HCT116 (cell line): Measurements from ENCODE around the gene MIER2. TPM values are rescaled to one million over a fixed set of nuclear protein-coding genes. Genes with fewer than 3 reads are reported as not detected.

Experiments
- ATAC-seq: fragments of 200-7000 bp; cut with Tn5 transposase; 2 replicates; pipeline ENCODE4 v1.9.1; 2020; ENCODE audit warnings: mild to moderate bottlenecking, moderate library complexity
- BruUV-seq: library from RNA; stranded (reverse); fragments of 400-500 nt; replicated peaks from 2 replicates; lab custom pipeline; 2021; lab: Mats Ljungman, UMichigan
- CTCF ChIA-PET: fragments of 300-600 bp; sonication (Branson Sonifier 250); formaldehyde crosslinking; loops from one replicate; lab custom pipeline; 2021; ENCODE audit warnings: antibody characterized with exemption; lab: Charles Lee
- POLR2A ChIA-PET: fragments of 300-600, 350-600 bp; sonication (Branson Sonifier 250); formaldehyde crosslinking; loops from one replicate; lab custom pipeline; 2021; ENCODE audit warnings: antibody characterized with exemption; lab: Charles Lee
- RAD21 ChIA-PET, 2 experiments: fragments of 300-600 bp; sonication (Branson Sonifier 250); formaldehyde crosslinking; loops; one replicate each; lab custom pipeline; 2023; ENCODE audit warnings: low total read pairs in 2 of 2; ENCODE audit not compliant: uncharacterized antibody in 2 of 2, unreplicated experiment in 2 of 2, low non-redundant PET in 1 of 2; lab: Charles Lee
- DNase-seq: peaks from one replicate; pipeline ENCODE4 v3.0.0-alpha.2; 2010; ENCODE audit warnings: low read depth, low spot score
- H2AFZ ChIP-seq: fragments of 200-600 bp; shearing (Covaris generic), sonication (generic); 2 replicates; pipeline ENCODE4 v1.6.1; 2017; ENCODE audit warnings: low read depth, mixed run types, mixed read lengths, antibody characterized with exemption, low read length; ENCODE audit not compliant: poor library complexity, severe bottlenecking
- H3K27ac ChIP-seq: 2 replicates; pipeline ENCODE4 v1.5.1; 2012; ENCODE audit warnings: low read depth, low read length
- H3K27me3 ChIP-seq: fragments of 200-600 bp; sonication (generic); 2 replicates; pipeline ENCODE4 v1.6.1; 2016; ENCODE audit warnings: mixed run types, low read length, mixed read lengths; ENCODE audit not compliant: insufficient read depth
- H3K36me3 ChIP-seq, 2 experiments: fragments of 200-500 bp in 1 of 2; fragments of 200-600 bp in 1 of 2; sonication (Bioruptor generic) in 1 of 2; sonication (generic) in 1 of 2; 2 replicates each; pipeline versions ENCODE4 v1.5.1 to v1.6.1; 2014 to 2016; ENCODE audit warnings: low read length in 2 of 2, inconsistent platforms in 1 of 2, mixed read lengths in 1 of 2, mixed run types in 1 of 2; ENCODE audit not compliant: insufficient read depth in 2 of 2, control insufficient read depth in 1 of 2
- H3K4me1 ChIP-seq, 2 experiments: fragments of 200-600 bp in 1 of 2; sonication (generic) in 1 of 2; 2 replicates each; pipeline versions ENCODE4 v1.5.1 to v1.6.1; 2012 to 2017; ENCODE audit warnings: low read length in 2 of 2, inconsistent platforms in 1 of 2, mild to moderate bottlenecking in 1 of 2, mixed read lengths in 1 of 2, mixed run types in 1 of 2, moderate library complexity in 1 of 2; ENCODE audit not compliant: insufficient read depth in 2 of 2, control insufficient read depth in 1 of 2
- H3K4me2 ChIP-seq: fragments of 200-600 bp; sonication (generic); 2 replicates; pipeline ENCODE4 v1.6.1; 2017; ENCODE audit warnings: mixed run types, low read length, mixed read lengths
- H3K4me3 ChIP-seq, 2 experiments: fragments of 200-600 bp in 1 of 2; sonication (generic) in 1 of 2; replicated peaks in 1 of 2; 2 replicates each; pipeline ENCODE4 v1.5.1; 2011 to 2016; ENCODE audit warnings: low read length in 2 of 2, control low read depth in 1 of 2, low read depth in 1 of 2, mild to moderate bottlenecking in 1 of 2, mixed read lengths in 1 of 2, mixed run types in 1 of 2
- H3K79me2 ChIP-seq: fragments of 200-600 bp; sonication (generic); 2 replicates; pipeline ENCODE4 v1.6.1; 2017; ENCODE audit warnings: mild to moderate bottlenecking, mixed run types, low read length, moderate library complexity, mixed read lengths; ENCODE audit not compliant: insufficient read depth
- H3K9ac ChIP-seq: fragments of 200-600 bp; sonication (generic); 2 replicates; pipeline ENCODE4 v1.6.1; 2016; ENCODE audit warnings: low read length, mixed read lengths
- H3K9me2 ChIP-seq: fragments of 200-600 bp; sonication (generic), shearing (Covaris generic); 2 replicates; pipeline ENCODE4 v1.6.1; 2017; ENCODE audit warnings: mixed run types, mild to moderate bottlenecking, moderate library complexity; ENCODE audit not compliant: insufficient read depth
- H3K9me3 ChIP-seq, 2 experiments: fragments of 200-500 bp in 1 of 2; fragments of 200-600 bp in 1 of 2; sonication (Bioruptor generic) in 1 of 2; sonication (generic) in 1 of 2; 2 replicates each; pipeline ENCODE4 v1.6.1; 2014 to 2017; ENCODE audit warnings: low read length in 2 of 2, mixed read lengths in 2 of 2, inconsistent platforms in 1 of 2, low read depth in 1 of 2, mild to moderate bottlenecking in 1 of 2, mixed run types in 1 of 2, moderate library complexity in 1 of 2; ENCODE audit not compliant: control insufficient read depth in 1 of 2, insufficient read depth in 1 of 2
- H4K20me1 ChIP-seq: fragments of 200-600 bp; sonication (generic), shearing (Covaris generic); 2 replicates; pipeline ENCODE4 v1.6.1; 2017; ENCODE audit warnings: mixed run types, mild to moderate bottlenecking, moderate library complexity; ENCODE audit not compliant: insufficient read depth
- FOSL1 ChIP-seq: IDR thresholded peaks from 2 replicates; pipeline ENCODE4 v1.6.1; 2012; ENCODE audit warnings: low read depth
- POLR2A ChIP-seq: IDR thresholded peaks from 2 replicates; pipeline ENCODE4 v1.7.0; 2011; ENCODE audit warnings: borderline replicate concordance; ENCODE audit not compliant: insufficient read depth, insufficient read length; ENCODE audit errors: extremely low read depth
- POLR2AphosphoS5 ChIP-seq: IDR thresholded peaks from 2 replicates; pipeline ENCODE4 v1.6.1; 2011; ENCODE audit warnings: mild to moderate bottlenecking, low read depth, low read length, moderate library complexity
- SIN3A ChIP-seq: IDR thresholded peaks from 2 replicates; pipeline ENCODE4 v1.6.1; 2012; ENCODE audit warnings: low read depth
- SP1 ChIP-seq: IDR thresholded peaks from 2 replicates; pipeline ENCODE4 v1.6.1; 2012; ENCODE audit warnings: low read depth
- SRF ChIP-seq: IDR thresholded peaks from 2 replicates; pipeline ENCODE4 v1.6.1; 2012; ENCODE audit warnings: low read depth
- TCF7L2 ChIP-seq: IDR thresholded peaks from 2 replicates; pipeline ENCODE4 v1.7.0; 2011; ENCODE audit warnings: borderline replicate concordance, inconsistent platforms; ENCODE audit not compliant: insufficient read depth, insufficient read length; ENCODE audit errors: extremely low read depth
- YY1 ChIP-seq: IDR thresholded peaks from 2 replicates; pipeline ENCODE4 v1.6.1; 2011; ENCODE audit warnings: low read length, low read depth, moderate library complexity, mild to moderate bottlenecking; ENCODE audit not compliant: insufficient replicate concordance; ENCODE audit errors: extremely low read depth
- ZNF274 ChIP-seq: fragments of 200-500 bp; sonication (Bioruptor generic); IDR thresholded peaks from 2 replicates; pipeline ENCODE4 v1.6.1; 2014; ENCODE audit warnings: mild to moderate bottlenecking, low read depth, low read length, inconsistent platforms
- intact Hi-C: fragments of 100-400 bp; cut with micrococcal nuclease; formaldehyde crosslinking; loops from 2 replicates; pipeline ENCODE4 v1.10.0; 2022
- total RNA-seq: library from RNA; stranded (reverse); gene quantifications from one replicate; pipeline ENCODE4 v1.2.1, GENCODE V29; 2021; ENCODE audit not compliant: unreplicated experiment
- TF ChIP-seq, protein P1 (sequence below): IDR thresholded peaks from 2 replicates; pipeline ENCODE4 v1.6.1; 2011; ENCODE audit warnings: mild to moderate bottlenecking, low read length, moderate library complexity; ENCODE audit not compliant: insufficient replicate concordance; ENCODE audit errors: extremely low read depth
- TF ChIP-seq, protein P2 (sequence below): IDR thresholded peaks from 2 replicates; pipeline ENCODE4 v1.6.1; 2012
- TF ChIP-seq, protein P3 (sequence below): IDR thresholded peaks from 2 replicates; pipeline ENCODE4 v1.6.1; 2012
- TF ChIP-seq, protein P4 (sequence below), 3 experiments: fragments of 200-600 bp in 1 of 3; sonication (generic) in 1 of 3; IDR thresholded peaks in 2 of 3; conservative IDR thresholded peaks in 1 of 3; 2 replicates each; pipeline ENCODE4 v1.5.1; 2012 to 2017; ENCODE audit warnings: low read depth in 2 of 3, low read length in 2 of 3, antibody characterized with exemption in 1 of 3, borderline replicate concordance in 1 of 3, control low read depth in 1 of 3, mild to moderate bottlenecking in 1 of 3, mixed read lengths in 1 of 3, mixed run types in 1 of 3, moderate library complexity in 1 of 3; ENCODE audit not compliant: insufficient read depth in 1 of 3

MIER2 gene
- total RNA-seq, 1 experiment from 2014 or later = 41.5 TPM

DNA sequence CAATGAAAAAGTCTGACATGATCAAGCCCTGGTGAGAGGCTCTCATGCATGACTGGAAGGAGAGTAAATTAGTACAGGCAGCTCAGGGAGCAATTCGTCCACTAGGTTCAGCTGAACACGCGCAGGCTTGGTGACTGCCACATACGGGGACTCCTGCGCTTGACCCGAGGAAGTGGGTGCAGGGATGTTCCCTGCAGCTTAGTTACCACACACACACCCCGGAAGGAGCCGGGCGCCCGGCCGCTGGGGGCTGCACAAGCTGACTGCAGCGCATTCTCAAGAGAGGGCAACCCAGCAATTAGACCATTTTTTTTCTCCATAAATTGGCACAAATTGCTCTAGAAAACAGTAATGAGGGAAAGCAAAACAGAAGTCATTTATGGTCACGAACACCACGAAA, 23.0 kb upstream of the MIER2 start:
- Histone ChIP-seq H3K27me3 (no peaks in the 10 kb centered on the region), H3K79me2 (no peaks in the 10 kb centered on the region), H3K9me3 (no peaks in the 10 kb centered on the region), H3K4me3 (no peak overlapping the region), H3K4me2 (no peak overlapping the region), H3K27ac (no peak overlapping the region), H3K9ac (no peak overlapping the region), H2AFZ (no peak overlapping the region), H4K20me1 (no peaks in the 10 kb centered on the region), H3K36me3 (no peaks in the 10 kb centered on the region), H3K9me2 (no peaks in the 10 kb centered on the region), H3K4me1 (no peaks in the 10 kb centered on the region)
- CTCF ChIA-PET = no interaction called here
- intact Hi-C loops = no loop called here
- DNase-seq (no peak), ATAC-seq (no peak)
- RAD21 ChIA-PET = no interaction called here
- TF ChIP-seq TCF7L2 (no peak), SIN3A (no peak), SRF (no peak), POLR2AphosphoS5 (no peak)
- TF ChIP-seq, protein P1, sequence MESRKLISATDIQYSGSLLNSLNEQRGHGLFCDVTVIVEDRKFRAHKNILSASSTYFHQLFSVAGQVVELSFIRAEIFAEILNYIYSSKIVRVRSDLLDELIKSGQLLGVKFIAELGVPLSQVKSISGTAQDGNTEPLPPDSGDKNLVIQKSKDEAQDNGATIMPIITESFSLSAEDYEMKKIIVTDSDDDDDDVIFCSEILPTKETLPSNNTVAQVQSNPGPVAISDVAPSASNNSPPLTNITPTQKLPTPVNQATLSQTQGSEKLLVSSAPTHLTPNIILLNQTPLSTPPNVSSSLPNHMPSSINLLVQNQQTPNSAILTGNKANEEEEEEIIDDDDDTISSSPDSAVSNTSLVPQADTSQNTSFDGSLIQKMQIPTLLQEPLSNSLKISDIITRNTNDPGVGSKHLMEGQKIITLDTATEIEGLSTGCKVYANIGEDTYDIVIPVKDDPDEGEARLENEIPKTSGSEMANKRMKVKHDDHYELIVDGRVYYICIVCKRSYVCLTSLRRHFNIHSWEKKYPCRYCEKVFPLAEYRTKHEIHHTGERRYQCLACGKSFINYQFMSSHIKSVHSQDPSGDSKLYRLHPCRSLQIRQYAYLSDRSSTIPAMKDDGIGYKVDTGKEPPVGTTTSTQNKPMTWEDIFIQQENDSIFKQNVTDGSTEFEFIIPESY = no peak
- TF ChIP-seq, protein P2, sequence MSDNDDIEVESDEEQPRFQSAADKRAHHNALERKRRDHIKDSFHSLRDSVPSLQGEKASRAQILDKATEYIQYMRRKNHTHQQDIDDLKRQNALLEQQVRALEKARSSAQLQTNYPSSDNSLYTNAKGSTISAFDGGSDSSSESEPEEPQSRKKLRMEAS = no peak
- BruUV-seq = no TSS peak
- POLR2A ChIA-PET = no interaction called here

DNA sequence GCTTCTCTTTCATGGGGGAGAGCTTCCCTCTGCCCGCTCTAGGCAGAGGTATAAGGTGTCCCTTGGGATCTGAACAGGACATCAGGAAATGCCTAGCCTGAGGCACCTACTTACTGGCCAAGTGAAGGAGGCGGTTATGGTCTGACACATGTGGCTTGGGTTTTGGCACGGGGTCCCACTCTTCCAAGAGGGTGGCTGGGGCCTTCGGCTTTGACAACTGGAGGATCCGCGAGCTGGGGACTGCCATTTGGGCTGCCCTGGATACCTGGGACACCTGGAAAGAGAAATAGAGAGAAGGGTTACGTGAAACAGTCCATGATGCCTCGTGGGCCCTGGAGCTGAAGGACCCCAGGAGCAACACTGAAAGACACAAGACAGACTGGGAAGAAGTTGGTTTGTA, 22.4 kb upstream of the MIER2 start:
- Histone ChIP-seq H3K9me2 (no peaks in the 10 kb centered on the region), H2AFZ (no peak overlapping the region), H3K27me3 (no peaks in the 10 kb centered on the region), H3K4me1 (no peaks in the 10 kb centered on the region), H3K4me3 (no peak overlapping the region), H3K9me3 (no peaks in the 10 kb centered on the region), H3K36me3 (no peaks in the 10 kb centered on the region), H3K27ac (no peak overlapping the region), H4K20me1 (no peaks in the 10 kb centered on the region), H3K4me2 (no peak overlapping the region), H3K9ac (no peak overlapping the region), H3K79me2 (no peaks in the 10 kb centered on the region)
- ChIA-PET CTCF (no interaction called here), RAD21 (no interaction called here), POLR2A (no interaction called here)
- BruUV-seq = no TSS peak
- DNase-seq (no peak), ATAC-seq (no peak)
- intact Hi-C loops = no loop called here
- TF ChIP-seq ZNF274 (no peak), SP1 (no peak), SRF (no peak), POLR2A (no peak), YY1 (no peak), SIN3A (no peak), FOSL1 (no peak)
- TF ChIP-seq, protein P2 = no peak
- TF ChIP-seq, protein P1 = no peak
- TF ChIP-seq, protein P3, sequence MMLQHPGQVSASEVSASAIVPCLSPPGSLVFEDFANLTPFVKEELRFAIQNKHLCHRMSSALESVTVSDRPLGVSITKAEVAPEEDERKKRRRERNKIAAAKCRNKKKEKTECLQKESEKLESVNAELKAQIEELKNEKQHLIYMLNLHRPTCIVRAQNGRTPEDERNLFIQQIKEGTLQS = no peak
- TF ChIP-seq, protein P4, sequence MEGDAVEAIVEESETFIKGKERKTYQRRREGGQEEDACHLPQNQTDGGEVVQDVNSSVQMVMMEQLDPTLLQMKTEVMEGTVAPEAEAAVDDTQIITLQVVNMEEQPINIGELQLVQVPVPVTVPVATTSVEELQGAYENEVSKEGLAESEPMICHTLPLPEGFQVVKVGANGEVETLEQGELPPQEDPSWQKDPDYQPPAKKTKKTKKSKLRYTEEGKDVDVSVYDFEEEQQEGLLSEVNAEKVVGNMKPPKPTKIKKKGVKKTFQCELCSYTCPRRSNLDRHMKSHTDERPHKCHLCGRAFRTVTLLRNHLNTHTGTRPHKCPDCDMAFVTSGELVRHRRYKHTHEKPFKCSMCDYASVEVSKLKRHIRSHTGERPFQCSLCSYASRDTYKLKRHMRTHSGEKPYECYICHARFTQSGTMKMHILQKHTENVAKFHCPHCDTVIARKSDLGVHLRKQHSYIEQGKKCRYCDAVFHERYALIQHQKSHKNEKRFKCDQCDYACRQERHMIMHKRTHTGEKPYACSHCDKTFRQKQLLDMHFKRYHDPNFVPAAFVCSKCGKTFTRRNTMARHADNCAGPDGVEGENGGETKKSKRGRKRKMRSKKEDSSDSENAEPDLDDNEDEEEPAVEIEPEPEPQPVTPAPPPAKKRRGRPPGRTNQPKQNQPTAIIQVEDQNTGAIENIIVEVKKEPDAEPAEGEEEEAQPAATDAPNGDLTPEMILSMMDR (IDR thresholded peaks at IDR 0.05 in 2 of 3, conservative IDR thresholded peaks at IDR 0.05 in 1 of 3; ENCODE audit: borderline replicate concordance in 1 of 3, insufficient read depth in 1 of 3, low read depth in 2 of 3, low read length in 2 of 3) = no peak
